Amniotic epithelial cell (primary cell): ENCODE data around the gene KLHL3.

ENCODE experiments used
- DNase-seq: peaks from one replicate; pipeline ENCODE4 v3.0.0-alpha.2; 2010; ENCODE audit warnings: low read depth

Gene KLHL3

GRCh38 chr5:137743031-137743640, 7.2 kb upstream of the KLHL3 start:
- peak; percentile 66 for DNase-seq

GRCh38 chr5:137741718-137742117, 5.8 kb upstream of the KLHL3 start:
- DNase-seq, result no peak

DNA sequence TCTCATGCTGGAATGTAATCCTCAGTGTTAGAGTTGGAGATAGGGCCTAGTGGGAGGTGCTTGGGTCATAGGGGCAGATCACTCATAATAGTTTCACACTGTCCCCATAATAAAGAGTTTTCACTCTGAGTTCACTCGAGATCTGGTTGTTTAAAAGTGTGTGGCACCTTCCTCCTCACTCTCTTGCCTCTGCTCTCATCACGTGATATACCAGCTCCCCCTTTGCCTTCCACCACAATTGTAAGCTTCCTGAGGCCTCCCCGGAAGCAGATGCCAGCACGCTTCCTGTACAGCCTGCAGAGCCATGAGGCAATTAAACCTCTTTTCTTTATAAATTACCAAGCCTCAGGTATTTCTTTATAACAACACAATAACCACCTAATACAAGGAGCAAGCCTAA, 3.8 kb upstream of the KLHL3 start:
- DNase-seq, result no peak

GRCh38 chr5:137738947-137739346, 3.1 kb upstream of the KLHL3 start:
- no peak for DNase-seq

DNA sequence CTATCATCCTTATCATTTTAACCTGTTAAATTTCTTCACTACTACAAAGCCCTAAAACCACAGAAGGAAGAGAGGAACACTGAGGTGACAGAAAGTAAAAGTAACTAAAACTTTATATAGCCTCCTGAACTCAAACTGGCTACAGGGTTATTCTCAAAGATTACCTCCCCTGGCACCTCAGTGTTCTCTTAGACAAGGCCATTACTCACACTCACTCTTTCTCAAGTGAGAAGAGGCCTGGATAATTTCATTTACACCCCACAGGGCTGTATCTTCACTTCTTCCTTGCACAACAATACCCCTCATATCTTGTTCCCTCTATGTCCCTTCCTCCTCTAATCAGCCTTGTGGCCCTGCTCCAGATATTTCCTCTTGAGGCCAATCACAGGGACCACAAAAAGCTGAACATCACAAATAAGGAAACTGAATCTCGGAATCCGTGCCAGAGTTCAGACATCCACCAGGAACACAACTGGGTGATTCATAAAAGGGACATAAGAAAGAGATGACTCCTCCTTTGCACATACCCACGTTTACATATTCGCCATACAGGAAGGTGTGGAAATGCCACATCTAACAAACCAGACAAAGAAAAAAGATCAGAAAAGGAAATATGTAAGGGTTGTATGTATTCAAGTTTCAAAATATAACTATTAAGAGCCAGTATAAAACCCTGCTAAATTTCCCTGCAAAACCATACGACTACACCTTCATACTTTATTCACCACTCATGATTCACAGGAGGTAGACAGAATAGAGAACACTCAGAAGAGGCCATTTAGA, 1.7 kb upstream of the KLHL3 start:
- DNase-seq, result peak; percentile 69

DNA sequence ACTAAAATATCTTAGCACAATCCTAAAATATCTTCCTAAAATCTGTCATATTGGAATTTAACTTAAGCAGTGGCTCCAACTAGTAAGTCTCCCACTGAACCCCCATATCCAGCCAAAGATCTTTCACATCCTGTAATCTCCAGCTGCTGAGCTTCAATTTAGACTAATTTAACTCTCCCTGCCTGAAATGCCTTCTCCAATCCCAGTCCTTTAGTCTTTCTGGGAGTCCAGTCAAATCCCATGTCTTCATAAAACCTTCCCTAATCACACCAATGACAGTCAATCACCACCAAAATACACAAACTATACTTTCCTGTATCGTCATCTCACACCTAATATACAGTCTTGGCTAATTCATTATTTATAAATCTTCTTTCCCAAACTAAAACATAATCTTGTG, 607 bp upstream of the KLHL3 start:
- no peak for DNase-seq

GRCh38 chr5:137734962-137735554, 831 bp downstream of the KLHL3 start:
- DNase-seq, result peak; percentile 47

DNA sequence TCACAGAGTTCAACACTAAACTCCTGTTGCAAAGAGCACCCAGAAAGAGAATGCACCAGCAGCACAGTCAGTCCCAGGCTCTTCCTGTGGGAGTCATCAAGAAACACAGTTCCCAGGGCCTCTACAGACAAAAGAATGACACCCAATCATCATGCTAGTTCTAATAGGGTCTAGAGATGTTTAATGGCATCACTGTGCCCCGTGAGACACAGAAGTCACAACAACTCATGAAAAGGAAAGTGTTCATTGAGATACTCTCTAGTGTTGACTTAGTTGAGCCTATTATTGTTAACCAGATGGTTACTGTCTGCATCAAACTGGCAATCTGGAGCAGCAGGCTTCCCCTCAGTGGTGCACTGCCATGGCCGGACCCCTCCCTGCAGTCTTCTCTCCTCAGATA, 1.6 kb downstream of the KLHL3 start:
- DNase-seq, result no peak

GRCh38 chr5:137733922-137734321, 2.0 kb downstream of the KLHL3 start:
- DNase-seq, result no peak

GRCh38 chr5:137733006-137733405, 2.9 kb downstream of the KLHL3 start:
- no peak for DNase-seq

DNA sequence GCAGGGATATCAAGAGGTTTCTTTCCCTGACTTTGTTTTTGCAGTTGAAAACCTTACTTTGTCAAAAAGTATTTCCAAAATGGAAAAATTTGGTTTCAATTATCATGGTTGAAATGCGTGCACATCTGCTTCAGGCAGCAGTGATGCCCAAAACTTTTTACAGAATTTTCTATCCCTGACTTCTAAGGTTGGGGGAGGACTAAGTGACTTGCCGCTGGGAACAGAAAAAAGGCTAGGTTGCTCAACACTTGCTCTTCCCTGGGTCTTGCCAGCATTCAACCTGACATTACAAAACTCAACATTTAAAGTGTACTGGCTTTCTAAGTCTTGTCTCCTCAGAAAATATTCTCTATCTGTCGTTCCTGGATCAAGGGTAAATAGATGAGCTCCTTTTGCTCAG, 4.7 kb downstream of the KLHL3 start:
- peak; percentile 39 for DNase-seq

DNA sequence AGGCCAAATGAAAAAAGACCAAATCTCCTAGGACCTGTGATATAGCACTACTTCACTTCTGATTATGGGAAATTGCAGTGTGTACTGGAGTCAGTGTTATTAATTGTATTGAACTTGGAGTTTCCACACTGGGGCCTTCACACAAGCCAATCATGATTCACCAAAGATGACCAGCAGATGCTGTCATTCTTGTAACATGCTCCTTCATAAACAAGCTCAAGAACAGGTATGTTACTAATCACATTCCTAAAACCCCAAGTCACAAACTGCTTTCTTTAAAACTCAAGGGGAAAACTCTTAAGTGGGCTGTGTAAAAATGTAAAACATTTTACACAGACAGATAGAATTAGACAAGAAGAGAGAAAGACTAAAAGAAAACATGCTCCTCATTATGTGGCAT, 5.6 kb downstream of the KLHL3 start:
- DNase-seq, result peak; percentile 27

DNA sequence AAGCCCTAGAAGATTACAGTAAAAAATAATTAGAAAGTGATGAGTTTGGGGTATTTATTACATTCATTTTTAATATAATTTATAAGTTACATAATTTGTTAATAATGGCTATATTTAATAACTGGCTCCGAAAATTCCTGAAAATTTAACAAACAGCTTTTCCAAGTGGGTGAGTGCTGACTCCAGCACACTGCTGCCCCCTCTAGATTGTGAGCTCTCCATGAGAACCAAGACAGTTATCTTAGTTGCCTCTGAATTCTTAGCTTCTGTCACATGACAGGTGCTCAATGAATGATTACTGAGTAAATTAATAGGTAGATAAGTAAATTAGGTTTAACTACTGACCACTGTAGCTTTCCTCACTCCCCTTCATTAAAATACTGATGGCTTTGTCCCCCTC, 7.8 kb downstream of the KLHL3 start:
- no peak for DNase-seq

DNA sequence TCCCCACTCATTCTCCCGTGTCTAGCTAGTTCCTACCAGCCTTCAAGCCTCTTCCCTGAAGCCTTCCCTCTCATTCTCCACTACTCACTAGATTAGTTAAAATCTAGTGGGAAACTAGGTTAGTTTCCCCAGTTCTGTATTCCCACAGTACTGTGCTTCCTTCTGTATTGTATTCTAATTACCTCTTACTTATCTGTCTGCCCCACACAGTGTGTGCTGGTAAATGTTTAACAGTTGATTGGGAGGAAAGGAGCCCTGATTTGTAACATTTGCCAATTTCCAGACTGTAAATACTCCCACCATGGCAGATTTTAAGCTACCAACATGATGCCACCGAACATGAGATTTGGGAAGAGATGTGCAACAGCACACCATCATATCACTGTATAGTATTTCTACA, 8.3 kb downstream of the KLHL3 start:
- DNase-seq, result no peak

GRCh38 chr5:137724251-137724650, 11.6 kb downstream of the KLHL3 start:
- DNase-seq, result no peak

- no peak for DNase-seq
Observed at GRCh38 chr5:137718611-137719010, 17.3 kb downstream of the KLHL3 start.

GRCh38 chr5:137716337-137716736, 19.6 kb downstream of the KLHL3 start:
- no peak for DNase-seq

- no peak for DNase-seq
Observed at GRCh38 chr5:137715456-137715855, 20.4 kb downstream of the KLHL3 start.

GRCh38 chr5:137714946-137715345, 20.9 kb downstream of the KLHL3 start:
- no peak for DNase-seq

- no peak for DNase-seq
Observed at GRCh38 chr5:137714494-137714893, 21.4 kb downstream of the KLHL3 start.

DNA sequence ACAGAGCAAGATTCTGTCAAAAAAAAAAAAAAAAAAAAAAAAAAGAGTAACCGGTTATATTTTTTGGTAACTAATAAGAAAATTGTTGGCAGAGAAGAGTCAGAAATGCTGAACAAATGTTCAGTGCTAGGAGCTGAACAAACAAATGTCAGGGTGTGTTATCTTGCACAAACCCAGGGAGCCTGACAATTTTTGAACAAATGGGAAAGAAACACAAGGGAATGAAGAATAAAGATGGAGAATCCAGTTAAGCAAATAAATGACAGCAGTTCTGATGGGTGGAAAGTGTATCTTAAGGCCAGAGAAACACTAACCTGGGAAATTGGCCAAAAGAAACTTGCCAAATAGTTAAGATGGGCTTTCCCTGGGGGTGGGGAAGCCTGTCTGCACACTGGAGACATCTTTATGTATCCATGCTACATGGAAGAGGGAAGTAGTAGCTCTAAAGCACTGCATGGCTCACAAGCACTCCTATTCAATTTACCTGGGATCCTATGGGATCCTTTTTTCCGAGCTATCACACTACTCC, 23.7 kb downstream of the KLHL3 start:
- DNase-seq, result no peak

DNA sequence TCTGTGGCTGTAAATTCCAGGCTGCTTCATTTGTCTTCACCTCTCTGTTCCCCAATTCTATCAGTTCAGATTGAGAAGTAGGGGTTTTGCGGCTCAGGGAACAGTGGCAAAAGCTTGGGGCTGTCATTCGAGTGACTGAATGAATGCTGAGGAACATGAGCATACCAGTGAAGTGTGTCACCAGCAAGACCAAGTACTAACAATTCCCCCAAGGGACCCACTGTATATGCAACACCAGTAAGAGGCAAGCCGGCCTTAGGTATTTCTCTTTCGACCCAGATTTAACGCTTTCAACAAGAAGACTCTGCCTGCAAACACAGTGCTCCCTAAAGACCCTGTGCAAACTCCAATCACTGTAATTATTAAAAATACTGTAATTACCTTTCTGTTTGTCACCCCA, 25.8 kb downstream of the KLHL3 start:
- DNase-seq, result no peak
